NCI-H460 (cell line): ENCODE measurements around the gene SLC7A9. TPM values are rescaled to one million over a fixed set of nuclear protein-coding genes. Genes with fewer than 3 reads are reported as not detected.
"Not testable (repeated sequence)": the region's sequence is repeated elsewhere in the genome, so short reads cannot be mapped to it uniquely, and the experiment has no call there.

ENCODE experiments used
- DNase-seq: peaks from one replicate; pipeline ENCODE4 v3.0.0-alpha.2; 2016; ENCODE audit warnings: low read depth; ENCODE audit errors: extremely low read depth
- total RNA-seq: library from RNA; depleted of rRNA; stranded (reverse); fragments of >200 nt; shearing (Covaris generic); gene quantifications from 2 replicates; pipeline ENCODE4 v1.2.3, GENCODE V29; 2014

SLC7A9 gene
- total RNA-seq, 1 experiment from 2014 or later: not detected

GRCh38 chr19:32865326-32865725, 4.2 kb downstream of the SLC7A9 start:
- DNase-seq: no peak

GRCh38 chr19:32864318-32865007, 5.1 kb downstream of the SLC7A9 start:
- DNase-seq: no peak

- no peak for DNase-seq
Observed at GRCh38 chr19:32863841-32864240, 5.7 kb downstream of the SLC7A9 start.

- no peak for DNase-seq
Observed at GRCh38 chr19:32863301-32863700, 6.3 kb downstream of the SLC7A9 start.

GRCh38 chr19:32862741-32863140, 6.8 kb downstream of the SLC7A9 start:
- no peak for DNase-seq

- no peak for DNase-seq
Observed at GRCh38 chr19:32862173-32862572, 7.4 kb downstream of the SLC7A9 start.

- no peak for DNase-seq
Observed at GRCh38 chr19:32861596-32861995, 8.0 kb downstream of the SLC7A9 start.

GRCh38 chr19:32859591-32859990, 10.0 kb downstream of the SLC7A9 start:
- no peak for DNase-seq

- no peak for DNase-seq
Observed at GRCh38 chr19:32858559-32858958, 11.0 kb downstream of the SLC7A9 start.

- DNase-seq: no peak
Observed at GRCh38 chr19:32858155-32858554, 11.4 kb downstream of the SLC7A9 start.

- no peak for DNase-seq
Observed at GRCh38 chr19:32857584-32857983, 12.0 kb downstream of the SLC7A9 start.

- not testable (repeated sequence) for DNase-seq
Observed at GRCh38 chr19:32856818-32857217, 12.7 kb downstream of the SLC7A9 start.

GRCh38 chr19:32852216-32852615, 17.4 kb downstream of the SLC7A9 start:
- no peak for DNase-seq

GRCh38 chr19:32848035-32848434, 21.5 kb downstream of the SLC7A9 start:
- DNase-seq: not testable (repeated sequence)

GRCh38 chr19:32843716-32844245, 25.8 kb downstream of the SLC7A9 start:
- DNase-seq: no peak

GRCh38 chr19:32842061-32842460, 27.5 kb downstream of the SLC7A9 start:
- DNase-seq: no peak

GRCh38 chr19:32837531-32837930, 32.0 kb downstream of the SLC7A9 start:
- no peak for DNase-seq

GRCh38 chr19:32833388-32833787, 36.2 kb downstream of the SLC7A9 start:
- DNase-seq: not testable (repeated sequence)

GRCh38 chr19:32832825-32833224, 36.7 kb downstream of the SLC7A9 start:
- not testable (repeated sequence) for DNase-seq

- DNase-seq: not testable (repeated sequence)
Observed at GRCh38 chr19:32832094-32832493, 37.5 kb downstream of the SLC7A9 start.

- DNase-seq: no peak
Observed at GRCh38 chr19:32831611-32832010, 38.0 kb downstream of the SLC7A9 start.

- DNase-seq: no peak
Observed at GRCh38 chr19:32830231-32831014, 39.1 kb downstream of the SLC7A9 start.
